T follicular helper cell (primary cell): ENCODE results near the gene PRR16.

Experiments
- DNase-seq: peaks from one replicate; pipeline ENCODE4 v3.0.0-alpha.2; 2020; ENCODE audit warnings: low read depth

The PRR16 gene

GRCh38 chr5:120463006-120463680, 957 bp upstream of the PRR16 start:
- DNase-seq, result no peak

- DNase-seq, result no peak
These were observed 731 bp downstream of the PRR16 start for GRCh38 chr5:120464627-120465435.

GRCh38 chr5:120465436-120465961, 1.4 kb downstream of the PRR16 start:
- DNase-seq, result no peak

- DNase-seq, result no peak
These were observed 2.4 kb downstream of the PRR16 start for GRCh38 chr5:120466341-120467006.

- no peak for DNase-seq
These were observed 7.9 kb downstream of the PRR16 start for GRCh38 chr5:120471971-120472370.

GRCh38 chr5:120472911-120473310, 8.8 kb downstream of the PRR16 start:
- DNase-seq, result no peak

- DNase-seq, result no peak
These were observed 9.2 kb downstream of the PRR16 start for GRCh38 chr5:120473332-120473731.

- DNase-seq, result no peak
These were observed 12.0 kb downstream of the PRR16 start for GRCh38 chr5:120476063-120476462.

- DNase-seq, result no peak
These were observed 15.0 kb downstream of the PRR16 start for GRCh38 chr5:120479066-120479465.

GRCh38 chr5:120499876-120500563, 35.9 kb downstream of the PRR16 start:
- DNase-seq, result no peak

GRCh38 chr5:120502531-120502930, 38.4 kb downstream of the PRR16 start:
- no peak for DNase-seq

- DNase-seq, result no peak
These were observed 39.2 kb downstream of the PRR16 start for GRCh38 chr5:120503341-120503740.

GRCh38 chr5:120504057-120504456, 40.0 kb downstream of the PRR16 start:
- no peak for DNase-seq

- no peak for DNase-seq
These were observed 43.1 kb downstream of the PRR16 start for GRCh38 chr5:120507197-120507596.

- DNase-seq, result no peak
These were observed 43.8 kb downstream of the PRR16 start for GRCh38 chr5:120507800-120508463.

GRCh38 chr5:120509053-120509452, 45.0 kb downstream of the PRR16 start:
- no peak for DNase-seq

GRCh38 chr5:120510098-120510637, 46.1 kb downstream of the PRR16 start:
- DNase-seq, result no peak

- DNase-seq, result no peak
These were observed 47.0 kb downstream of the PRR16 start for GRCh38 chr5:120510994-120511686.

- DNase-seq, result no peak
These were observed 48.0 kb downstream of the PRR16 start for GRCh38 chr5:120512068-120512467.

GRCh38 chr5:120512791-120513650, 48.9 kb downstream of the PRR16 start:
- no peak for DNase-seq
